ENCODE data around the gene PIANP. TPM values are rescaled to one million over a fixed set of nuclear protein-coding genes. Genes with fewer than 3 reads are reported as not detected.
A peak's percentile ranks its signal among the peaks of the same experiment; 100 is the strongest.

The PIANP gene
- total RNA-seq, 2 experiments from 2014 or later = 0.98 to 15.2 TPM

DNA sequence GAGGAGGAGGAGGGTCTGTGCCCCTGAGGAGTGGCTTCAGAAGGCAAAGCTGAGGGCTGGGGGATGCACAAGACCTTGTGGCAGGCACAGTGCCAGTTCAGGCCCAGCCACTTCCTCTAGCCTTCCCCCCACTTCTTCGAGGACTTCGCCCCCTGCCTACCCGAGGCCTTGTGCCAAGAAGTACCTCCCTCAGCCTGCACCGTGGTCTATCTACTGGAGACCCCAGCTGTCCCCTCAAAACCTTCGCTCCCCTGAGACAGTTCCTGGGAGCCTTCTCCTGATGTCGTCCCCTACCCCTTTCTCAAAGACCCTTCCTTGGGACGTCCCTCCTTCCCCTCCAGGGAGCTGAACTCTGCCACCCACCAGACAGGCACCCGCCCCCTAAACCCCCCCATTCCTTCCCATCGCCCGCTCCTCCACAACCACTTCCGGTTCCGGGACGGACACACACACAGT, 12.0 kb downstream of the PIANP start:
- H4K20me1 ChIP-seq (ENCODE audit: insufficient read depth, low read length) = 0 out of 2 replicates have a peak, but pooled peaks cover 5% of the 10 kb centered on the region
- H3K9me2 ChIP-seq (ENCODE audit: insufficient read depth, low read length) = no peaks in the 10 kb centered on the region
- H3K27ac ChIP-seq (ENCODE audit: low read depth, low read length, poor library complexity, severe bottlenecking) = peak overlapping the region; percentile 78
- CTCF ChIA-PET (ENCODE audit: unreplicated experiment) = interaction anchor here (0.6 to 1.0 kb wide), 2 partner anchors 10 to 69 kb away, joined by 3 to 12 read pairs; no protein-coding TSS in a partner anchor
- TF ChIP-seq, protein P1, sequence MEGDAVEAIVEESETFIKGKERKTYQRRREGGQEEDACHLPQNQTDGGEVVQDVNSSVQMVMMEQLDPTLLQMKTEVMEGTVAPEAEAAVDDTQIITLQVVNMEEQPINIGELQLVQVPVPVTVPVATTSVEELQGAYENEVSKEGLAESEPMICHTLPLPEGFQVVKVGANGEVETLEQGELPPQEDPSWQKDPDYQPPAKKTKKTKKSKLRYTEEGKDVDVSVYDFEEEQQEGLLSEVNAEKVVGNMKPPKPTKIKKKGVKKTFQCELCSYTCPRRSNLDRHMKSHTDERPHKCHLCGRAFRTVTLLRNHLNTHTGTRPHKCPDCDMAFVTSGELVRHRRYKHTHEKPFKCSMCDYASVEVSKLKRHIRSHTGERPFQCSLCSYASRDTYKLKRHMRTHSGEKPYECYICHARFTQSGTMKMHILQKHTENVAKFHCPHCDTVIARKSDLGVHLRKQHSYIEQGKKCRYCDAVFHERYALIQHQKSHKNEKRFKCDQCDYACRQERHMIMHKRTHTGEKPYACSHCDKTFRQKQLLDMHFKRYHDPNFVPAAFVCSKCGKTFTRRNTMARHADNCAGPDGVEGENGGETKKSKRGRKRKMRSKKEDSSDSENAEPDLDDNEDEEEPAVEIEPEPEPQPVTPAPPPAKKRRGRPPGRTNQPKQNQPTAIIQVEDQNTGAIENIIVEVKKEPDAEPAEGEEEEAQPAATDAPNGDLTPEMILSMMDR (conservative IDR thresholded peaks at IDR 0.05; ENCODE audit: low read length) = no peak
- no peak for TF ChIP-seq EZH2phosphoT487 (IDR thresholded peaks at IDR 0.05; ENCODE audit: borderline replicate concordance, low read depth, low read length)
- intact Hi-C loops (cut with micrococcal nuclease; ENCODE audit: unreplicated experiment) = loop anchor here (2.0 to 5.0 kb wide), 4 partner anchors 62 to 121 kb away; partner anchors contain the start of genes CHD4 and NOP2
- H3K79me2 ChIP-seq (ENCODE audit: insufficient read depth, low read depth, low read length) = peaks cover 71% of the 10 kb centered on the region
- peak overlapping the region; percentile 18; the same call in 1 of the 2 replicates for H2AFZ ChIP-seq (ENCODE audit: low read length)
- BruUV-seq (replicated peaks) = no TSS peak
- H3K4me3 ChIP-seq (ENCODE audit: low read depth, low read length, poor library complexity, severe bottlenecking) = peak overlapping the region; percentile 86
- peak overlapping the region; percentile 99 for H3K4me2 ChIP-seq (ENCODE audit: low read length)
- H3K4me1 ChIP-seq (ENCODE audit: insufficient read depth, low read length, poor library complexity, severe bottlenecking) = peaks cover 59% of the 10 kb centered on the region
- POLR2A ChIA-PET = interaction anchor here (0.6 to 2.1 kb wide), 15 partner anchors 9 to 260 kb away, joined by 3 to 12 read pairs (median 4); partner anchors contain the start of genes COPS7A, LPAR5 and MLF2
- peak; percentile 69 for DNase-seq (ENCODE audit: low spot score)
- no peaks in the 10 kb centered on the region for H3K9me3 ChIP-seq (ENCODE audit: low read length)
- H3K36me3 ChIP-seq (ENCODE audit: insufficient read depth, low read length) = peaks cover 49% of the 10 kb centered on the region

DNA sequence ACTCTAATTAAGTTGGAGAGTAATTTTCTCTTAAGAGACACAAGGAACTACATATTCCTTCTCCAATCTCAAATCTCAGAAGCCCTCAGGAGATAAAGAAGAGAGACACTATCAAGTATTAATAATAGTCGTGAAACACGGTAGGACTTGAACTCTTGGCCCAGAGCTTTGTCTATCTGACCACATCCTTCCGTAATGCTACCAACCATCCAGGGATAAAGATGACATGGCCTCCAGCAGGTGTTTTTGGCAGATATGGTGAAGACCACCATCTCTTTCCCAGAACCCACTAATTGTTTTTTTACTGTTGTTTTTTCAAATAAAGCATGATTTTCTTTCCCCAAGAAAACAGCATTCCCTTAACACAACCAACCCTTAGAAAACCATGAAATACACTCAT, 14.8 kb downstream of the PIANP start:
- DNase-seq (ENCODE audit: low spot score) = no peak
- 0 out of 2 replicates have a peak, but pooled peaks cover 5% of the 10 kb centered on the region for H4K20me1 ChIP-seq (ENCODE audit: insufficient read depth, low read length)
- no peak overlapping the region for H3K27ac ChIP-seq (ENCODE audit: low read depth, low read length, poor library complexity, severe bottlenecking)
- CTCF ChIA-PET (ENCODE audit: unreplicated experiment) = no interaction called here
- peak overlapping the region; percentile 86 for H3K4me3 ChIP-seq (ENCODE audit: low read depth, low read length, poor library complexity, severe bottlenecking)
- BruUV-seq (replicated peaks) = no TSS peak
- peaks cover 67% of the 10 kb centered on the region for H3K36me3 ChIP-seq (ENCODE audit: insufficient read depth, low read length)
- no peak overlapping the region for H2AFZ ChIP-seq (ENCODE audit: low read length)
- intact Hi-C loops (cut with micrococcal nuclease; ENCODE audit: unreplicated experiment) = loop anchor here (5.0 kb wide), 2 partner anchors 79 to 119 kb away; partner anchors contain the start of genes CHD4 and NOP2
- H3K9me2 ChIP-seq (ENCODE audit: insufficient read depth, low read length) = no peaks in the 10 kb centered on the region
- POLR2A ChIA-PET = interaction anchor here (1.6 kb wide), 1 partner anchor 17 kb away, joined by 4 read pairs; no protein-coding TSS in a partner anchor
- H3K4me2 ChIP-seq (ENCODE audit: low read length) = peak overlapping the region; percentile 99
- H3K9me3 ChIP-seq (ENCODE audit: low read length) = no peaks in the 10 kb centered on the region
- TF ChIP-seq, protein P1 (conservative IDR thresholded peaks at IDR 0.05; ENCODE audit: low read length) = no peak
- TF ChIP-seq EZH2phosphoT487 (IDR thresholded peaks at IDR 0.05; ENCODE audit: borderline replicate concordance, low read depth, low read length) = no peak
- H3K4me1 ChIP-seq (ENCODE audit: insufficient read depth, low read length, poor library complexity, severe bottlenecking) = peaks cover 33% of the 10 kb centered on the region
- peaks cover 96% of the 10 kb centered on the region for H3K79me2 ChIP-seq (ENCODE audit: insufficient read depth, low read depth, low read length)

DNA sequence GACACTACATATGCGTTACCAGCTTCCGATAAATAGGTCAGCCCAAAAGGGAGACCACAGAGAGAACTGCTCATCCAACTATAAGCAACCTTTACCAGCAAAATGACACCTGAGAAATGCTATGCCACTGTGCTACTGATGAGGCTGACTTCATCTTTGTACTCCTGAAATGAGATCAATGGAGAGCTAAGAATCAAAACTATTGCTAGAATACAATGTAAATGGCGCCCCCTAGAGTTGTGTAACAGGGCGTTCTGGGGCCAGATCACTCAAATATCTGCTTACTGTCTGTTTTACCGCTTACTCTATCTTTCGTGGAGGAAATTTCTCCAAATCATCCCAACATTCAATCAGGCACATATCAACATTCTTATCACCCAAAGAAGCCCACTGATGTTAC, 16.0 kb downstream of the PIANP start:
- peak; percentile 52 for DNase-seq (ENCODE audit: low spot score)
- Histone ChIP-seq H3K36me3 (ENCODE audit: insufficient read depth, low read length) (peaks cover 79% of the 10 kb centered on the region), H4K20me1 (ENCODE audit: insufficient read depth, low read length) (0 out of 2 replicates have a peak, but pooled peaks cover 5% of the 10 kb centered on the region), H3K79me2 (ENCODE audit: insufficient read depth, low read depth, low read length) (peaks cover 96% of the 10 kb centered on the region), H3K27ac (ENCODE audit: low read depth, low read length, poor library complexity, severe bottlenecking) (no peak overlapping the region), H3K4me3 (ENCODE audit: low read depth, low read length, poor library complexity, severe bottlenecking) (no peak overlapping the region), H3K9me2 (ENCODE audit: insufficient read depth, low read length) (no peaks in the 10 kb centered on the region), H2AFZ (ENCODE audit: low read length) (no peak overlapping the region), H3K4me2 (ENCODE audit: low read length) (no peak overlapping the region), H3K9me3 (ENCODE audit: low read length) (no peaks in the 10 kb centered on the region), H3K4me1 (ENCODE audit: insufficient read depth, low read length, poor library complexity, severe bottlenecking) (peaks cover 27% of the 10 kb centered on the region)
- ChIA-PET POLR2A (interaction anchor here (0.7 to 1.6 kb wide), 3 partner anchors 16 to 101 kb away, joined by 3 to 4 read pairs (median 3); no protein-coding TSS in a partner anchor), CTCF (ENCODE audit: unreplicated experiment) (interaction anchor here (0.5 kb wide), 1 partner anchor 72 kb away, joined by 3 read pairs; no protein-coding TSS in a partner anchor)
- TSS peak; percentile 8 for BruUV-seq (replicated peaks)
- TF ChIP-seq, protein P1 (conservative IDR thresholded peaks at IDR 0.05; ENCODE audit: low read length) = peak; percentile 86
- no peak for TF ChIP-seq EZH2phosphoT487 (IDR thresholded peaks at IDR 0.05; ENCODE audit: borderline replicate concordance, low read depth, low read length)
- intact Hi-C loops (cut with micrococcal nuclease; ENCODE audit: unreplicated experiment) = loop anchor here (5.0 kb wide), 2 partner anchors 77 to 117 kb away; partner anchors contain the start of genes CHD4 and NOP2

All from OCI-LY7 (cell line).